H1 (cell line): ENCODE results near the gene POLR1D. TPM values are rescaled to one million over a fixed set of nuclear protein-coding genes. Genes with fewer than 3 reads are reported as not detected.

Experiments
- CTCF ChIA-PET: fragments of 300-600 bp; sonication (Branson Sonifier 250); formaldehyde crosslinking; loops from one replicate; lab custom pipeline; 2021; ENCODE audit not compliant: partially characterized antibody; lab: Charles Lee
- POLR2A ChIA-PET: fragments of 300-600 bp; sonication (Branson Sonifier 250); formaldehyde crosslinking; loops from one replicate; lab custom pipeline; 2021; ENCODE audit warnings: inconsistent platforms; ENCODE audit not compliant: partially characterized antibody; lab: Charles Lee
- DNase-seq, 2 experiments: peaks; one replicate each; pipeline versions ENCODE4 v3.0.0 to v3.0.0-alpha.2; 2010 to 2022; ENCODE audit warnings: low spot score in 2 of 2, low read depth in 1 of 2, mixed read lengths in 1 of 2
- FAIRE-seq: peaks from 2 replicates; lab custom pipeline; 2011; peaks lifted over from hg19 to GRCh38; lab: Jason Lieb, UNC
- H2AFZ ChIP-seq: 2 replicates; pipeline ENCODE4 v1.8.1; 2012; ENCODE audit warnings: low read length, inconsistent platforms
- H2AK5ac ChIP-seq: 2 replicates; pipeline ENCODE4 v1.6.1; 2013; ENCODE audit warnings: low read depth, low read length
- H2BK120ac ChIP-seq: replicated peaks from 2 replicates; pipeline ENCODE3; 2013; ENCODE audit warnings: low read depth, low read length, inconsistent platforms
- H2BK12ac ChIP-seq: 2 replicates; pipeline ENCODE4 v1.6.1; 2013; ENCODE audit warnings: low read depth, low read length
- H2BK15ac ChIP-seq: 2 replicates; pipeline ENCODE4 v1.6.1; 2013; ENCODE audit warnings: low read length
- H2BK20ac ChIP-seq: 2 replicates; pipeline ENCODE4 v1.6.1; 2013; ENCODE audit warnings: low read length
- H2BK5ac ChIP-seq: 2 replicates; pipeline ENCODE4 v1.6.1; 2013; ENCODE audit warnings: low read depth, low read length
- H3K14ac ChIP-seq: 2 replicates; pipeline ENCODE4 v1.6.1; 2013; ENCODE audit warnings: inconsistent platforms; ENCODE audit not compliant: insufficient read length
- H3K18ac ChIP-seq: 2 replicates; pipeline ENCODE4 v1.6.1; 2013; ENCODE audit warnings: low read length; ENCODE audit errors: extremely low read depth
- H3K23ac ChIP-seq: 2 replicates; pipeline ENCODE4 v1.6.1; 2013; ENCODE audit warnings: inconsistent platforms; ENCODE audit not compliant: insufficient read length
- H3K23me2 ChIP-seq: 2 replicates; pipeline ENCODE4 v1.6.1; 2013; ENCODE audit warnings: low read depth, low read length
- H3K27ac ChIP-seq: 2 replicates; pipeline ENCODE4 v1.6.1; 2011; ENCODE audit warnings: low read depth, low read length, inconsistent platforms
- H3K27me3 ChIP-seq, 4 experiments: replicated peaks in 1 of 4; 1 replicate in 1 of 4; 2 replicates in 3 of 4; pipeline versions ENCODE4 v1.6.1 to v1.8.1; 2011 to 2013; ENCODE audit warnings: low read length in 3 of 4, mild to moderate bottlenecking in 3 of 4, inconsistent platforms in 2 of 4, mixed read lengths in 2 of 4, moderate library complexity in 1 of 4; ENCODE audit not compliant: control insufficient read depth in 3 of 4, insufficient read depth in 3 of 4; ENCODE audit errors: extremely low read depth in 1 of 4
- H3K36me3 ChIP-seq, 4 experiments: 2 replicates each; pipeline versions ENCODE4 v1.6.1 to v1.8.1; 2011 to 2013; ENCODE audit warnings: mild to moderate bottlenecking in 4 of 4, low read length in 3 of 4, moderate library complexity in 2 of 4, control low read depth in 1 of 4, inconsistent platforms in 1 of 4; ENCODE audit not compliant: insufficient read depth in 4 of 4, control insufficient read depth in 2 of 4
- H3K4ac ChIP-seq: replicated peaks from 2 replicates; pipeline ENCODE3; 2013; ENCODE audit warnings: low read length, low read depth, mixed read lengths, inconsistent platforms; ENCODE audit not compliant: insufficient read length
- H3K4me1 ChIP-seq, 4 experiments: replicated peaks in 1 of 4; 1 replicate in 1 of 4; 2 replicates in 3 of 4; pipeline versions ENCODE4 v1.6.1 to v1.8.1; 2011 to 2013; ENCODE audit warnings: low read length in 3 of 4, inconsistent platforms in 2 of 4, mixed read lengths in 1 of 4; ENCODE audit not compliant: insufficient read depth in 4 of 4, control insufficient read depth in 3 of 4
- H3K4me2 ChIP-seq, 2 experiments: 2 replicates each; pipeline versions ENCODE4 v1.6.1 to v1.8.1; 2011 to 2013; ENCODE audit warnings: low read depth in 2 of 2, low read length in 2 of 2, control low read depth in 1 of 2, inconsistent platforms in 1 of 2, mild to moderate bottlenecking in 1 of 2; ENCODE audit not compliant: insufficient read depth in 1 of 2
- H3K4me3 ChIP-seq, 4 experiments: fragments of 200-600, 300-600 bp in 1 of 4; sonication (generic), shearing (Covaris generic), sonication (Bioruptor Twin) in 1 of 4; 2 replicates each; pipeline versions ENCODE4 v1.5.1 to v1.8.1; 2011 to 2016; ENCODE audit warnings: low read length in 4 of 4, low read depth in 3 of 4, control low read depth in 2 of 4, inconsistent platforms in 2 of 4, mild to moderate bottlenecking in 2 of 4, mixed read lengths in 1 of 4, moderate library complexity in 1 of 4; ENCODE audit not compliant: insufficient read depth in 2 of 4; ENCODE audit errors: extremely low read depth in 1 of 4
- H3K56ac ChIP-seq: replicated peaks from 2 replicates; pipeline ENCODE3; 2013; ENCODE audit warnings: low read depth, mild to moderate bottlenecking, mixed read lengths, low read length, inconsistent platforms; ENCODE audit not compliant: insufficient read length
- H3K79me1 ChIP-seq: 2 replicates; pipeline ENCODE4 v1.6.1; 2013; ENCODE audit warnings: low read depth, low read length, control low read depth
- H3K79me2 ChIP-seq, 2 experiments: 2 replicates each; pipeline versions ENCODE4 v1.6.1 to v1.8.1; 2012 to 2013; ENCODE audit warnings: low read length in 2 of 2, mild to moderate bottlenecking in 2 of 2, inconsistent platforms in 1 of 2; ENCODE audit not compliant: insufficient read depth in 2 of 2, control insufficient read depth in 1 of 2
- H3K9ac ChIP-seq, 4 experiments: replicated peaks in 1 of 4; 1 replicate in 1 of 4; 2 replicates in 3 of 4; pipeline versions ENCODE4 v1.6.1 to v1.8.1; 2011 to 2013; ENCODE audit warnings: low read depth in 3 of 4, low read length in 3 of 4, control low read depth in 2 of 4, mild to moderate bottlenecking in 2 of 4, moderate library complexity in 2 of 4, inconsistent platforms in 1 of 4; ENCODE audit errors: extremely low read depth in 1 of 4
- H3K9me3 ChIP-seq, 2 experiments: 2 replicates each; pipeline versions ENCODE4 v1.6.1 to v1.8.1; 2012 to 2013; ENCODE audit warnings: mild to moderate bottlenecking in 2 of 2, moderate library complexity in 2 of 2, control low read depth in 1 of 2, inconsistent platforms in 1 of 2, low read depth in 1 of 2, low read length in 1 of 2, mixed read lengths in 1 of 2; ENCODE audit not compliant: insufficient read depth in 2 of 2
- H4K20me1 ChIP-seq, 2 experiments: replicated peaks in 1 of 2; 2 replicates each; pipeline versions ENCODE3 to v1.8.1; 2011 to 2013; ENCODE audit warnings: inconsistent platforms in 2 of 2, low read length in 2 of 2, mild to moderate bottlenecking in 1 of 2; ENCODE audit not compliant: insufficient read depth in 2 of 2, control insufficient read depth in 1 of 2
- H4K5ac ChIP-seq: 2 replicates; pipeline ENCODE4 v1.6.1; 2013; ENCODE audit warnings: low read length, low read depth, mixed read lengths, inconsistent platforms; ENCODE audit not compliant: insufficient read length
- H4K8ac ChIP-seq: 2 replicates; pipeline ENCODE4 v1.8.0; 2013; ENCODE audit warnings: mild to moderate bottlenecking, moderate library complexity, low read length, inconsistent platforms; ENCODE audit not compliant: insufficient read depth; ENCODE audit errors: extremely low read depth
- H4K91ac ChIP-seq: replicated peaks from 2 replicates; pipeline ENCODE3; 2013; ENCODE audit warnings: low read length, mixed read lengths, inconsistent platforms; ENCODE audit not compliant: insufficient read length
- EGR1 ChIP-seq: IDR thresholded peaks from 2 replicates; pipeline ENCODE4 v1.6.1; 2011; ENCODE audit warnings: low read depth, low read length, borderline replicate concordance
- EZH2 ChIP-seq: fragments of 200-600 bp; sonication (generic); IDR thresholded peaks from 2 replicates; pipeline ENCODE4 v1.7.1; 2012; ENCODE audit warnings: low read depth, mild to moderate bottlenecking, moderate library complexity, low read length, inconsistent platforms; ENCODE audit not compliant: severe bottlenecking
- GABPA ChIP-seq: IDR thresholded peaks from 2 replicates; pipeline ENCODE4 v1.6.1; 2011; ENCODE audit warnings: mild to moderate bottlenecking, low read length, moderate library complexity, borderline replicate concordance; ENCODE audit not compliant: insufficient read depth
- JUND ChIP-seq: IDR thresholded peaks from 2 replicates; pipeline ENCODE4 v1.6.1; 2011; ENCODE audit warnings: mild to moderate bottlenecking, improper control_type of control experiment, low read length
- POU5F1 ChIP-seq: IDR thresholded peaks from 2 replicates; pipeline ENCODE4 v1.6.1; 2011; ENCODE audit warnings: low read depth, mild to moderate bottlenecking, low read length, moderate library complexity
- WGBS, 2 experiments: shearing (Covaris generic) in 1 of 2; methylation state at CpG; one replicate each; pipeline versions ENCODE4 v1.1.6 to v1.1.7; 2013 to 2015; ENCODE audit warnings: low lambda C conversion rate in 2 of 2, mixed read lengths in 2 of 2, inconsistent platforms in 1 of 2, low coverage in 1 of 2, missing lambda C conversion rate in 1 of 2; ENCODE audit not compliant: insufficient replicate concordance in 2 of 2, insufficient coverage in 1 of 2, insufficient read length in 1 of 2; ENCODE audit errors: extremely low coverage in 1 of 2, missing lambda C conversion rate in 1 of 2; 5-methylcytosine and 5-hydroxymethylcytosine counted together
- polyA plus RNA-seq, 7 experiments: library from polyadenylated mRNA; depleted of rRNA in 3 of 7; stranded (reverse) in 5 of 7; unstranded in 2 of 7; fragments of >200 nt in 5 of 7; fragments of 200-250 nt in 2 of 7; gene quantifications; 1 replicate in 5 of 7; 2 replicates in 1 of 7; 4 replicates in 1 of 7; pipeline versions ENCODE4 v1.2.1 to v1.2.3, GENCODE V29; 2011 to 2013; ENCODE audit warnings: missing spikeins in 2 of 7, mixed read lengths in 2 of 7
- total RNA-seq: library from RNA; stranded (reverse); fragmentation: NEBNext Ultra II Directional; extraction: Animal tissue kit (Norgen Biotek cat#: 25700); gene quantifications from 2 replicates; pipeline ENCODE4 v1.2.1, GENCODE V29; 2021
- TF ChIP-seq, protein P1 (sequence below): IDR thresholded peaks from 2 replicates; pipeline ENCODE4 v1.6.1; 2011; ENCODE audit warnings: low read length, improper control_type of control experiment

Gene POLR1D
- total and polyA plus RNA-seq, 2 of the 8 experiments (the other 6 are each of a cell fraction or from before 2014, with no cell fraction given), result 226 to 232 TPM

DNA sequence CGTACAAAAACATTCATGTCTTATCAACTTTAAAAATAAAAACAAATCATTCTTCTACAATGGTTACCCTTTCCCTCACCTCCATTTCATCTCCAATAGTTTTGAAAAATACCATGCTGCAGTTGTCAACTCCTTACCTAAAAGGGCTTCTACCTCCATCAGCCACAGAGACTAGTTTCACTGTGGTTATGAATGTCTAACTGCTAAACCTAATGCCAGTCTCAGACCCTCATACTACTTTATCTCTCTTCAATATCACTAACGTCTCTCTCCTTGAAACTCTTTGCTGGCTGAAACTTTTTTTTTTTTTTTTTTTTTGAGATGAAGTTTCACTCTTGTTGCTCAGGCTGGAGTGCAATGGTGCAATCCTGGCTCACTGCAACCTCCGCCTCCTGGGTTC, 28.4 kb upstream of the POLR1D start:
- H4K20me1 ChIP-seq, result peaks cover 0 to 5% of the 10 kb centered on the region in 2 experiments
- no peak overlapping the region for H3K27ac ChIP-seq
- H3K27me3 ChIP-seq, result no peaks in the 10 kb centered on the region
- H4K5ac ChIP-seq, result no peak overlapping the region
- no peak overlapping the region for H3K4me3 ChIP-seq
- no peak overlapping the region for H2AFZ ChIP-seq
- H2BK12ac ChIP-seq, result no peak overlapping the region
- no peak for TF ChIP-seq GABPA
- TF ChIP-seq, protein P1, sequence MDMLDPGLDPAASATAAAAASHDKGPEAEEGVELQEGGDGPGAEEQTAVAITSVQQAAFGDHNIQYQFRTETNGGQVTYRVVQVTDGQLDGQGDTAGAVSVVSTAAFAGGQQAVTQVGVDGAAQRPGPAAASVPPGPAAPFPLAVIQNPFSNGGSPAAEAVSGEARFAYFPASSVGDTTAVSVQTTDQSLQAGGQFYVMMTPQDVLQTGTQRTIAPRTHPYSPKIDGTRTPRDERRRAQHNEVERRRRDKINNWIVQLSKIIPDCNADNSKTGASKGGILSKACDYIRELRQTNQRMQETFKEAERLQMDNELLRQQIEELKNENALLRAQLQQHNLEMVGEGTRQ, result no peak
- no peak for TF ChIP-seq EZH2
- no peak for TF ChIP-seq JUND
- no peak for TF ChIP-seq POU5F1
- TF ChIP-seq EGR1, result no peak
- H3K23me2 ChIP-seq, result no peaks in the 10 kb centered on the region
- no peak overlapping the region for H3K56ac ChIP-seq
- no peak overlapping the region for H4K91ac ChIP-seq
- DNase-seq (no peak), FAIRE-seq (no peak)
- CTCF ChIA-PET, result no interaction called here
- no peak overlapping the region for H3K23ac ChIP-seq
- peaks cover 0 to 47% of the 10 kb centered on the region in 2 experiments; a peak in 3 of 4 replicates for H3K79me2 ChIP-seq
- no peak overlapping the region for H3K4me2 ChIP-seq
- 89 to 100% methylated on average over 2 of the region's 3 CpGs for WGBS, 2 experiments
- no peak overlapping the region for H3K18ac ChIP-seq
- POLR2A ChIA-PET, result interaction anchor here (0.5 kb wide), 1 partner anchor 796 kb away, joined by 4 read pairs; no protein-coding TSS in a partner anchor
- no peak overlapping the region for H3K14ac ChIP-seq
- no peak overlapping the region for H3K4ac ChIP-seq
- no peak overlapping the region for H3K9ac ChIP-seq
- no peak overlapping the region for H2AK5ac ChIP-seq
- H2BK20ac ChIP-seq, result no peak overlapping the region
- no peaks in the 10 kb centered on the region for H3K36me3 ChIP-seq
- H3K4me1 ChIP-seq, result no peaks in the 10 kb centered on the region
- H2BK5ac ChIP-seq, result no peak overlapping the region
- no peak overlapping the region for H4K8ac ChIP-seq
- no peaks in the 10 kb centered on the region for H3K9me3 ChIP-seq
- H3K79me1 ChIP-seq, result no peaks in the 10 kb centered on the region
- H2BK15ac ChIP-seq, result no peak overlapping the region
- H2BK120ac ChIP-seq, result no peak overlapping the region
